Keratinocyte (primary cell): ENCODE measurements around the gene MORF4L1. TPM values are rescaled to one million over a fixed set of nuclear protein-coding genes. Genes with fewer than 3 reads are reported as not detected.

ENCODE experiments used
- DNase-seq: peaks from one replicate; pipeline ENCODE4 v3.0.0-alpha.2; 2011; ENCODE audit warnings: low read depth, missing footprints, low spot score
- FAIRE-seq: peaks from 2 replicates; lab custom pipeline; 2011; peaks lifted over from hg19 to GRCh38; lab: Jason Lieb, UNC
- H2AFZ ChIP-seq: 2 replicates; pipeline ENCODE4 v1.6.0; 2012; ENCODE audit warnings: low read length, control low read depth, inconsistent platforms; ENCODE audit not compliant: control insufficient read depth
- H3K27ac ChIP-seq: 2 replicates; pipeline ENCODE4 v1.5.1; 2011; ENCODE audit warnings: low read length; ENCODE audit not compliant: control insufficient read depth, insufficient read depth
- H3K27me3 ChIP-seq: 3 replicates; pipeline ENCODE4 v1.6.0; 2011; ENCODE audit warnings: low read length; ENCODE audit not compliant: control insufficient read depth, insufficient read depth; ENCODE audit errors: extremely low read depth
- H3K36me3 ChIP-seq, 2 experiments: 2 replicates in 1 of 2; 3 replicates in 1 of 2; pipeline ENCODE4 v1.5.1; 2011; ENCODE audit warnings: low read length in 2 of 2, mild to moderate bottlenecking in 1 of 2; ENCODE audit not compliant: control insufficient read depth in 2 of 2, insufficient read depth in 2 of 2; ENCODE audit errors: extremely low read depth in 1 of 2
- H3K4me1 ChIP-seq: 3 replicates; pipeline ENCODE4 v1.5.1; 2011; ENCODE audit warnings: low read length; ENCODE audit not compliant: control insufficient read depth, insufficient read depth; ENCODE audit errors: extremely low read depth
- H3K4me2 ChIP-seq: 3 replicates; pipeline ENCODE4 v1.6.0; 2011; ENCODE audit warnings: low read depth, low read length; ENCODE audit not compliant: control insufficient read depth, insufficient read depth; ENCODE audit errors: extremely low read depth
- H3K4me3 ChIP-seq, 3 experiments: fragments of 200-600 bp in 1 of 3; sonication (generic) in 1 of 3; 2 replicates in 2 of 3; 3 replicates in 1 of 3; pipeline ENCODE4 v1.5.1; 2011 to 2016; ENCODE audit warnings: low read length in 3 of 3, mild to moderate bottlenecking in 3 of 3, control low read depth in 2 of 3, inconsistent platforms in 1 of 3, low read depth in 1 of 3, mixed read lengths in 1 of 3, mixed run types in 1 of 3, moderate library complexity in 1 of 3; ENCODE audit not compliant: control insufficient read depth in 2 of 3, insufficient read depth in 2 of 3; ENCODE audit errors: extremely low read depth in 1 of 3
- H3K79me2 ChIP-seq: 2 replicates; pipeline ENCODE4 v1.6.0; 2012; ENCODE audit warnings: low read length; ENCODE audit not compliant: control insufficient read depth, insufficient read depth
- H3K9ac ChIP-seq: 3 replicates; pipeline ENCODE4 v1.6.0; 2011; ENCODE audit warnings: low read length; ENCODE audit not compliant: control insufficient read depth, insufficient read depth; ENCODE audit errors: extremely low read depth
- H3K9me1 ChIP-seq: 3 replicates; pipeline ENCODE4 v1.6.0; 2011; ENCODE audit warnings: low read length; ENCODE audit not compliant: control insufficient read depth, insufficient read depth; ENCODE audit errors: extremely low read depth
- H3K9me3 ChIP-seq: 2 replicates; pipeline ENCODE4 v1.5.1; 2012; ENCODE audit warnings: low read depth, low read length; ENCODE audit not compliant: control insufficient read depth
- H4K20me1 ChIP-seq: 3 replicates; pipeline ENCODE4 v1.6.0; 2011; ENCODE audit warnings: low read length; ENCODE audit not compliant: control insufficient read depth, insufficient read depth; ENCODE audit errors: extremely low read depth
- EZH2 ChIP-seq: IDR thresholded peaks from one replicate; pipeline ENCODE4 v1.6.1; 2012; ENCODE audit warnings: inconsistent platforms, mild to moderate bottlenecking, low read length, moderate library complexity
- dilution Hi-C: fragments of 300-500 bp; cut with MboI; formaldehyde crosslinking; loops from one replicate; pipeline ENCODE4 v1.7.0; 2020; ENCODE audit warnings: low sequenced_read_pairs; ENCODE audit not compliant: extremely low pct_ligation_motif_present
- polyA plus RNA-seq, 5 experiments: library from polyadenylated mRNA; depleted of rRNA in 3 of 5; stranded (reverse) in 3 of 5; stranded (forward) in 1 of 5; unstranded in 1 of 5; fragments of >200 nt; gene quantifications; 1 replicate in 1 of 5; 2 replicates in 3 of 5; 3 replicates in 1 of 5; pipeline versions ENCODE4 v1.2.1 to v1.2.3, GENCODE V29; 2011 to 2012; ENCODE audit warnings: missing spikeins in 2 of 5, low read depth in 1 of 5, low replicate concordance in 1 of 5
- TF ChIP-seq, protein P1 (sequence below), 3 experiments: IDR thresholded peaks in 1 of 3; conservative IDR thresholded peaks in 1 of 3; optimal IDR thresholded peaks in 1 of 3; 2 replicates in 2 of 3; 3 replicates in 1 of 3; pipeline versions ENCODE3 to v1.5.1; 2011; ENCODE audit warnings: low read length in 3 of 3, mild to moderate bottlenecking in 3 of 3, moderate library complexity in 2 of 3, control low read depth in 1 of 3, inconsistent platforms in 1 of 3; ENCODE audit not compliant: insufficient read depth in 2 of 3; ENCODE audit errors: extremely low read depth in 1 of 3

Gene MORF4L1
- polyA plus RNA-seq, 1 donor (not counting 4 experiments of a cell fraction or from before 2014, with no cell fraction given) = 281 TPM

DNA sequence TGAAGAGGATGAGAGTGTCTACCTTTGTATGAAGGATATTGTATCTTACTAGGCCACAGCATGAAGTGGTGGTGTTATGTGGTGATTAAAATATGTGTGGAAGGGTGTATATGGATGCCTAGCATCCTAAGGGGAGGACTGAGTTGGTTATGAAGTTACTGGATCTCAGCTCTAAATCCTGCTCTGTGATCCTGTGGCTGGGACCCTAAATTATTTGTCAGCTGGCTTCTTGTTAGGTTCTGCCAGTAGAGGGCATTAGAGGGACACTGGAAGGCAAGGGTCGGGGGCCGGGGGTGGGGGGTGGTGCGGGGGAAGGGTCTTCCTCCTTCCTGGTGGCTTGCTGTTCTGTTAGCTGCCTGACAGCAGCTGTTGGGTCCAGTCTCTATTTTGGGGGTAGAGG, 34.9 kb downstream of the MORF4L1 start:
- no peak for DNase-seq
- H4K20me1 ChIP-seq = no peaks in the 10 kb centered on the region
- no peaks in the 10 kb centered on the region for H3K4me1 ChIP-seq
- H3K9me3 ChIP-seq = no peaks in the 10 kb centered on the region
- H3K27me3 ChIP-seq = no peaks in the 10 kb centered on the region
- no peak overlapping the region for H2AFZ ChIP-seq
- H3K9ac ChIP-seq = no peak overlapping the region
- dilution Hi-C loops = no loop called here
- peaks cover 23 to 25% of the 10 kb centered on the region in 2 experiments for H3K36me3 ChIP-seq
- no peaks in the 10 kb centered on the region for H3K79me2 ChIP-seq
- no peak for FAIRE-seq
- H3K4me3 ChIP-seq = no peak overlapping the region
- H3K4me2 ChIP-seq = no peak overlapping the region
- H3K9me1 ChIP-seq = no peaks in the 10 kb centered on the region
- no peak overlapping the region for H3K27ac ChIP-seq
- TF ChIP-seq EZH2 = no peak
- TF ChIP-seq, protein P1, sequence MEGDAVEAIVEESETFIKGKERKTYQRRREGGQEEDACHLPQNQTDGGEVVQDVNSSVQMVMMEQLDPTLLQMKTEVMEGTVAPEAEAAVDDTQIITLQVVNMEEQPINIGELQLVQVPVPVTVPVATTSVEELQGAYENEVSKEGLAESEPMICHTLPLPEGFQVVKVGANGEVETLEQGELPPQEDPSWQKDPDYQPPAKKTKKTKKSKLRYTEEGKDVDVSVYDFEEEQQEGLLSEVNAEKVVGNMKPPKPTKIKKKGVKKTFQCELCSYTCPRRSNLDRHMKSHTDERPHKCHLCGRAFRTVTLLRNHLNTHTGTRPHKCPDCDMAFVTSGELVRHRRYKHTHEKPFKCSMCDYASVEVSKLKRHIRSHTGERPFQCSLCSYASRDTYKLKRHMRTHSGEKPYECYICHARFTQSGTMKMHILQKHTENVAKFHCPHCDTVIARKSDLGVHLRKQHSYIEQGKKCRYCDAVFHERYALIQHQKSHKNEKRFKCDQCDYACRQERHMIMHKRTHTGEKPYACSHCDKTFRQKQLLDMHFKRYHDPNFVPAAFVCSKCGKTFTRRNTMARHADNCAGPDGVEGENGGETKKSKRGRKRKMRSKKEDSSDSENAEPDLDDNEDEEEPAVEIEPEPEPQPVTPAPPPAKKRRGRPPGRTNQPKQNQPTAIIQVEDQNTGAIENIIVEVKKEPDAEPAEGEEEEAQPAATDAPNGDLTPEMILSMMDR (optimal IDR thresholded peaks at IDR 0.05 in 1 of 3, IDR thresholded peaks at IDR 0.05 in 1 of 3, conservative IDR thresholded peaks at IDR 0.05 in 1 of 3; ENCODE audit: extremely low read depth in 1 of 3, insufficient read depth in 2 of 3, low read length in 3 of 3) = peak in 2 of 3 experiments; percentile 25 to 32

DNA sequence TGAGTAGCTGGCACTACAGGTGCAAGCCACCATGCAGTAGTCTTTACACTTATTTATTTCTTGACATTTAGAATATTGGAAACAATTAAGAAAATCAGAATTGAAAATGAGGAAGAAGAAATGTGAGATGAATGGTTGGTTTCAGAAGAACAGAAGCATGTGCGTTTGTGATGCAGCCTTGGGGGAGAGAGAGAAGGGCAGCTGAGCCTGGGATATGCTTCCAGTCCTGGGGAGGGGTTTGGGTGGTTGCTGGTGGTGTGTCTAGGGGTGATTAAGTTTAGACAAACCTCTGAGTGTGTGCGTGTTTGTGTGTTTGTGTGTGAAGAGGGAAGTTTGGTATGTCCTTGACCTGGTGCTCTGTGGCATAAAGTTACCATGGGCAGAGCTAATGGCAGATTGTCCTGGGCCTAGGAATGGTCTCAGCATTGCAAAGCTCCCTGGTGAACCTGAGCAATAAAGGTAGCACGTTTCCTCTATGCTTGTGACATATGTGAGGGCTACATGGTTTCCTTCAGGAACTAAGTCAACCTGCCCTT, 36.5 kb downstream of the MORF4L1 start:
- H3K4me1 ChIP-seq = peaks cover 2% of the 10 kb centered on the region
- H3K4me2 ChIP-seq = no peak overlapping the region
- H3K36me3 ChIP-seq = peaks cover 19 to 27% of the 10 kb centered on the region in 2 experiments
- H3K79me2 ChIP-seq = no peaks in the 10 kb centered on the region
- no peak overlapping the region for H3K4me3 ChIP-seq
- H4K20me1 ChIP-seq = no peaks in the 10 kb centered on the region
- DNase-seq = no peak
- H3K9me3 ChIP-seq = no peaks in the 10 kb centered on the region
- no peak overlapping the region for H3K27ac ChIP-seq
- TF ChIP-seq EZH2 = no peak
- TF ChIP-seq, protein P1 (optimal IDR thresholded peaks at IDR 0.05 in 1 of 3, IDR thresholded peaks at IDR 0.05 in 1 of 3, conservative IDR thresholded peaks at IDR 0.05 in 1 of 3; ENCODE audit: extremely low read depth in 1 of 3, insufficient read depth in 2 of 3, low read length in 3 of 3) = no peak
- no peaks in the 10 kb centered on the region for H3K9me1 ChIP-seq
- H2AFZ ChIP-seq = no peak overlapping the region
- FAIRE-seq = no peak
- dilution Hi-C loops = no loop called here
- H3K9ac ChIP-seq = no peak overlapping the region
- no peaks in the 10 kb centered on the region for H3K27me3 ChIP-seq
